Measurements from ENCODE around the gene FOXJ3. TPM values are rescaled to one million over a fixed set of nuclear protein-coding genes. Genes with fewer than 3 reads are reported as not detected.

FOXJ3 gene
- total RNA-seq, 2 experiments from 2014 or later, result 43.1 to 44.0 TPM

- no peak overlapping the region for H3K27ac Mint-ChIP-seq
- intact Hi-C loops (cut with micrococcal nuclease), result no loop called here
- POLR2A ChIA-PET, result interaction anchor here (1.0 kb wide), 1 partner anchor 10 kb away, joined by 3 read pairs; no protein-coding TSS in a partner anchor
- H3K27me3 Mint-ChIP-seq, result peaks cover 15% of the 10 kb centered on the region
- H3K9me3 Mint-ChIP-seq, result no peaks in the 10 kb centered on the region
- TF ChIP-seq, protein P1, sequence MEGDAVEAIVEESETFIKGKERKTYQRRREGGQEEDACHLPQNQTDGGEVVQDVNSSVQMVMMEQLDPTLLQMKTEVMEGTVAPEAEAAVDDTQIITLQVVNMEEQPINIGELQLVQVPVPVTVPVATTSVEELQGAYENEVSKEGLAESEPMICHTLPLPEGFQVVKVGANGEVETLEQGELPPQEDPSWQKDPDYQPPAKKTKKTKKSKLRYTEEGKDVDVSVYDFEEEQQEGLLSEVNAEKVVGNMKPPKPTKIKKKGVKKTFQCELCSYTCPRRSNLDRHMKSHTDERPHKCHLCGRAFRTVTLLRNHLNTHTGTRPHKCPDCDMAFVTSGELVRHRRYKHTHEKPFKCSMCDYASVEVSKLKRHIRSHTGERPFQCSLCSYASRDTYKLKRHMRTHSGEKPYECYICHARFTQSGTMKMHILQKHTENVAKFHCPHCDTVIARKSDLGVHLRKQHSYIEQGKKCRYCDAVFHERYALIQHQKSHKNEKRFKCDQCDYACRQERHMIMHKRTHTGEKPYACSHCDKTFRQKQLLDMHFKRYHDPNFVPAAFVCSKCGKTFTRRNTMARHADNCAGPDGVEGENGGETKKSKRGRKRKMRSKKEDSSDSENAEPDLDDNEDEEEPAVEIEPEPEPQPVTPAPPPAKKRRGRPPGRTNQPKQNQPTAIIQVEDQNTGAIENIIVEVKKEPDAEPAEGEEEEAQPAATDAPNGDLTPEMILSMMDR (IDR thresholded peaks at IDR 0.05), result no peak
- DNase-seq (no peak), ATAC-seq (no peak)
- CTCF ChIA-PET, result interaction anchor here (1.0 to 5.1 kb wide), 3 partner anchors 10 to 39 kb away, joined by 3 to 36 read pairs (median 6); no protein-coding TSS in a partner anchor
- H3K4me3 Mint-ChIP-seq, result no peak overlapping the region
- H3K4me1 Mint-ChIP-seq (ENCODE audit: low read depth), result peaks cover 5% of the 10 kb centered on the region
- no peaks in the 10 kb centered on the region for H3K36me3 Mint-ChIP-seq (ENCODE audit: low read depth)
Observed at GRCh38 chr1:42148166-42148565, 186.9 kb downstream of the FOXJ3 start.

- intact Hi-C loops (cut with micrococcal nuclease), result no loop called here
- Mint-ChIP-seq H3K4me1 (ENCODE audit: low read depth) (peaks cover 6% of the 10 kb centered on the region), H3K27me3 (peaks cover 21% of the 10 kb centered on the region), H3K4me3 (no peak overlapping the region), H3K36me3 (ENCODE audit: low read depth) (no peaks in the 10 kb centered on the region), H3K27ac (no peak overlapping the region), H3K9me3 (no peaks in the 10 kb centered on the region)
- ChIA-PET CTCF (interaction anchor here (0.6 to 5.1 kb wide), 6 partner anchors 9 to 199 kb away, joined by 3 to 36 read pairs (median 4); no protein-coding TSS in a partner anchor), POLR2A (interaction anchor here (0.6 to 1.0 kb wide), 4 partner anchors 11 to 539 kb away, joined by 3 to 4 read pairs (median 3); no protein-coding TSS in a partner anchor)
- TF ChIP-seq, protein P1 (IDR thresholded peaks at IDR 0.05), result peak; percentile 70
- peak; percentile 84 for DNase-seq
- peak; percentile 90 for ATAC-seq
Observed at GRCh38 chr1:42146626-42147320, 188.3 kb downstream of the FOXJ3 start.

GRCh38 chr1:42145764-42146625 is 189.0 kb downstream of the FOXJ3 start:
- intact Hi-C loops (cut with micrococcal nuclease), result no loop called here

GRCh38 chr1:42145389-42145716 is 189.7 kb downstream of the FOXJ3 start:
- POLR2A ChIA-PET, result no interaction called here
- Mint-ChIP-seq H3K4me3 (no peak overlapping the region), H3K4me1 (ENCODE audit: low read depth) (peaks cover 6% of the 10 kb centered on the region), H3K27ac (no peak overlapping the region), H3K36me3 (ENCODE audit: low read depth) (no peaks in the 10 kb centered on the region), H3K9me3 (no peaks in the 10 kb centered on the region), H3K27me3 (peaks cover 21% of the 10 kb centered on the region)
- DNase-seq (no peak), ATAC-seq (no peak)
- TF ChIP-seq, protein P1 (IDR thresholded peaks at IDR 0.05), result no peak
- intact Hi-C loops (cut with micrococcal nuclease), result no loop called here
- CTCF ChIA-PET, result interaction anchor here (5.1 kb wide), 1 partner anchor 28 kb away, joined by 36 read pairs; no protein-coding TSS in a partner anchor

More at GRCh38 chr1:42145764-42146625, 189.0 kb downstream of the FOXJ3 start:
- Mint-ChIP-seq H3K27me3 (peaks cover 22% of the 10 kb centered on the region), H3K4me1 (ENCODE audit: low read depth) (peaks cover 6% of the 10 kb centered on the region), H3K4me3 (no peak overlapping the region), H3K36me3 (ENCODE audit: low read depth) (no peaks in the 10 kb centered on the region), H3K27ac (no peak overlapping the region), H3K9me3 (no peaks in the 10 kb centered on the region)
- DNase-seq (no peak), ATAC-seq (no peak)
- TF ChIP-seq, protein P1 (IDR thresholded peaks at IDR 0.05), result no peak
- ChIA-PET POLR2A (no interaction called here), CTCF (interaction anchor here (5.1 kb wide), 1 partner anchor 27 kb away, joined by 36 read pairs; no protein-coding TSS in a partner anchor)
